DND-41 (cell line): ENCODE measurements around the gene APOC3.

Experiments
- CTCF ChIP-seq: IDR thresholded peaks from 2 replicates; pipeline ENCODE4 v1.5.1; 2012; ENCODE audit warnings: borderline replicate concordance, low read length, moderate library complexity, mild to moderate bottlenecking; ENCODE audit not compliant: poor library complexity, severe bottlenecking; ENCODE audit errors: extremely low read depth
- EZH2 ChIP-seq: IDR thresholded peaks from 3 replicates; pipeline ENCODE4 v1.6.1; 2012; ENCODE audit warnings: borderline replicate concordance, low read depth, mild to moderate bottlenecking, moderate library complexity, low read length, inconsistent platforms; ENCODE audit not compliant: severe bottlenecking

GRCh38 chr11:116873381-116873780, 43.7 kb downstream of the APOC3 start:
- TF ChIP-seq CTCF = no peak
- no peak for TF ChIP-seq EZH2
